HG03108 (cell line): ENCODE data around the gene PAPPA.

Source experiments
- ATAC-seq: cut with Tn5 transposase; IDR thresholded peaks from one replicate; pipeline ENCODE4 v1.9.1; 2021; ENCODE audit warnings: moderate library complexity; ENCODE audit not compliant: unreplicated experiment

The PAPPA gene

GRCh38 chr9:116271991-116272390 is 118.4 kb downstream of the PAPPA start:
- ATAC-seq = no peak

DNA sequence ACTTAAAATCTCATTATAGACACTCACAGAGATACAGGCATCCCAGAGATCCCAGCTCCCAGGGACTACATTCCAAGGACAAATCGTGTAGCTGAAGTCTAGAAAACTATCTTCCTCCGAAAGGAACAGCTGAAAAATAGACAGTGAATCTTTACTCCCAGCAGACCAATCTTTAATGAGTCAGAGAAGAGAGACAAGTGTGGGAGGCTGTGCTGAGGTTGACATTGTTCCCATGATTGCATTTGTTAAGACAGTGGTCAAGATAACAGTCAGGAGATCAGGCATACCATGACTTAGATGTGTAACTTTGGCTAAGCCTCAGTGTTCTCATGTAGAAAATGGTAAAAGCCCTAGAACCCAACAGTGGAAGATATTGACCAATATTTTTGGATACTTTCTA is 120.7 kb downstream of the PAPPA start:
- no peak for ATAC-seq

- ATAC-seq = no peak
These were observed 122.0 kb downstream of the PAPPA start for GRCh38 chr9:116275418-116276195.

DNA sequence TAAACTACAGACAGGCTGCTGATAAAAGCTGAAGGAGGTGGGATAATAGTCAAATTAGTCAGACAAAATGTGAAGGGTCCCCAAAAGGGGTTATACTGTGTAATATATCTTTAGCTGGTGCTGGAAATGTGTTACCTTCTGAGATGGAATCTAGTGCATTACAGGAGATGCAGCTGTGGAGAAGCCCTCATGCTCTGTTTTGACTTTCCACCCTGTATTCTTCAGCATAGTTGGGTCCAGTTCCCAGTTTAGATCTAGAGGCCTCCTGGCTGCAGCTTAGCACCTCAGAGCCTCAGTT is 122.6 kb downstream of the PAPPA start:
- ATAC-seq = no peak

DNA sequence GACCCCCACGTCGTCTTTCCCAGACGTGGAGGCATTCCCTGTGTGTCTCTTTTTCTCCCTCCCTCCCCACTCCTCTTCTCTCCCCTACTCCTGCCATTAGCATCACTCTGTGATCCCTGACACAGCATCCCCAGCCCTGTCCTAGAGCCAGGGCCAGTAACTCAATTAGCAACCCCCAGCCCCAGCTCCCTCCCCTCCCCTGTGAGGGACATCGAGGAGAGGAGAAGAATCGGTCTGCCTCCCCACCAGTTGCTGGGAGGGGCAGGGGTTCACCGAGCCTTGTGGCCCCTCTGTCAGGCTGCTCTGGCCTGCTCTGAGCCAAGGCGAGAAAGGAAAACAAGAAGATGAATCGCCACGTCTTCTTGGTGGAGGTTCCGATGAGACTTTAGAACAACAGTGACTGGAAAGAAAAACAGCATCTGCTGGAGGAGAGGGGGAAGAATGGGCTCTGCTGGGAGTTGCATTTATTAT is 123.1 kb downstream of the PAPPA start:
- no peak for ATAC-seq

DNA sequence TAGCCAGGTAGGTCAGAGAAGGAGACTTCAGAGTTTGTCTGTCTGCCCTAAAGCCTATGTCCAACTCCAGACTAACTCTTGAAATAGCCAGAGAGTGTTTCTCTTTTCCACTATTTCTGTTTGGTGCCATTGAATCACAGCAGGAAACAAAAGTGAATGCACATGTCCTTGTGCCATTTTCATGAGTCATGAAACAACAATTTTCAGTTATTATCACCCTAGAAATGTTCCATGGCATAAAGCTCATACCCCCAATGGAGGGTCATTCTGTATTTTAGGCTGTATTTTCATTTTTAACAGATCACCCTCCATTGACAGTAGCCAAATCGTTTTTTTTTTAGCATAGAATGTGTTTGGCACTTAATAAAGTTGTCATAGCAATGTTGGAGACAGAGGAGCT is 124.7 kb downstream of the PAPPA start:
- ATAC-seq = no peak

- no peak for ATAC-seq
These were observed 125.6 kb downstream of the PAPPA start for GRCh38 chr9:116279230-116279629.

DNA sequence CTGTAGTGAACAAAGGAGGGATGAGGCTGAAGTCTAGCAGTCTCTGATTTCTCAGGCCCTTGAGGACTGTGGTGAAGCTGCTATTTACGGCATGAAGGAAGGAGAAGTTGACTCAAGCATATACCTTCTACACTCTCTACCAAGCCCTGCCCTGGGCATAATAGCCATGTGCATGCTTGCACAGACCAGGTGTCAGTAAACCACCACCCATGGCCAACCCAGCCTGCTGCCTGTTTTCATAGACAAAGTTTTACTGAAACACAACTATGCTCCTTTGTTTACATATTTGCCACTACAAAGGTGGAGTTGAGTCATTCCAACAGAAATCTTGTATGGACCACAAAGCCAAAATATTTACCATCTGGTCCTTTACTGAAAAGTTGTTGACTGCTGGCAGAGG is 126.9 kb downstream of the PAPPA start:
- no peak for ATAC-seq

- no peak for ATAC-seq
These were observed 129.0 kb downstream of the PAPPA start for GRCh38 chr9:116282597-116282996.

DNA sequence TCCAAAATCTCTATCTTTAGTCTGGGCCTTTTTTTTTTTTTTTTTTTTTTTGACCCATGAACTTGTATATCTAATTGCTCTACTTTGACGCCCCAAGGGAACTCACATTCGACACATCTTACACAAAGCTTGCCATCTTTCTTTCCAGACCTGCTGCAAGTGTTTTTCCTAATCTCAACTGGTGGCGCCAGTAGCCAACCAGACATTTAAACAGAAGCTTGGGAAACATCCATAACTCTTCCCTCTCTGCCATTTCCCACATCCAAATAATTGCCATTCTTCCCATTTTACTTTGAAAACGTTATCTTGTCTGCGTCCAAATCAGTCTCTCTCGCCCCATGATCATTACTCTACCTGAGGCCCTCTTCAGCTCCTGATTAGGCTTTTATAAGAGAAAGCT is 130.9 kb downstream of the PAPPA start:
- ATAC-seq = no peak

DNA sequence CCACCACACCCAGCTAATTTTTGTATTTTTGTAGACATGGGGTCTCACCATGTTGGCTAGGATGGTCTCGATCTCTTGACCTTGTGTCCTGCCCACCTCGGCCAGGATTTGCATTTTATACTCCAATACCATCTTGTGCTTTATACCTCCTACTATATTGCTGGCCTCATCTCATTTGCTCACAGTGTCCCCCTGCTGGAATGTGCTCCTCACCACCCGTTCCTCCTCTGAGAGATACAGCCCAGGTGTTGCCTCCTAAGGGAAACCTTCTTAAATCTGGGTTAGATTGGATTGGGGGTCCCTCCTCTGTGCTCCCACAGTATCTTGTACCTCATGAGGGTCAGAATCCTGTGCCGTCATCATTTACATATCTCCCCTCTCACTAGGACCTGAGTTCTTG is 131.7 kb downstream of the PAPPA start:
- no peak for ATAC-seq

- ATAC-seq = no peak
These were observed 132.7 kb downstream of the PAPPA start for GRCh38 chr9:116286297-116286696.

DNA sequence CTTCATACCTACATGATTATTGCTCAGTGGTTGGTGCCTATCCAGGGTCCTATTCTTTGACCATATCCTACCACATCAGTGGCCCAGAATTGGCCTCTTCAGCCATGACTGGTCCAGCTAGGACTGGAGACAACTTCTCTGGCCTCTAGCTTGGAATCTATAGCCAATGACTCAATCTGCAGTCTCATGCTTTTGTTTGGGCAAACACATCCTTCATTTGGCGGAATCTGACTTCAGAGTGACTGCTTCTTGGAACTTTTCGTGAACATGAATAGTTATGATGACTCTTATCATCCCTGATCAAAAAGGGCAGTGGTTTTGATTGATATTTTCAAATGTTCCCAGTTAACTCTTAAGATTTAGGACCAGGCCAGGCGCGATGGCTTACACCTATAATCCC is 134.1 kb downstream of the PAPPA start:
- no peak for ATAC-seq

- no peak for ATAC-seq
These were observed 135.1 kb downstream of the PAPPA start for GRCh38 chr9:116288658-116289057.

DNA sequence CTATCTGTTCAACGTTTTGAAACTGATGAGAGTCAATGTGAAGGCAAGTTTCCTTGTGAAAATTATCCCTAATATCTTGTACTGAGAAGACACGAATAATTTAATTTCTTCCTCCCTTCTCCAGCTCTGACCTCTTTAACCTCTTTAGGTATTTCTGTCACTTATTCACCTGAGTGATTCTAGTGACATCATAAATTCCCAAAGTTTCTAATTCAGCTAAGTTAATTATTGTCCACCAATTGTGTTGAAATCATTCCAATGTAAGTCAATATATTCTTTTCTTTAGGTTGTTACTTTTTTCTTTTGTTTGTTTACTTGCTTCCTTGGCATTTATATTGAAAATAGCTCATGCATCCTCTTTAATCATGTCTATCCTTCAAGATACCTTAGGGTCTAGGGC is 143.8 kb downstream of the PAPPA start:
- ATAC-seq = no peak

GRCh38 chr9:116298249-116298648 is 144.7 kb downstream of the PAPPA start:
- no peak for ATAC-seq

- no peak for ATAC-seq
These were observed 145.3 kb downstream of the PAPPA start for GRCh38 chr9:116298878-116299391.

DNA sequence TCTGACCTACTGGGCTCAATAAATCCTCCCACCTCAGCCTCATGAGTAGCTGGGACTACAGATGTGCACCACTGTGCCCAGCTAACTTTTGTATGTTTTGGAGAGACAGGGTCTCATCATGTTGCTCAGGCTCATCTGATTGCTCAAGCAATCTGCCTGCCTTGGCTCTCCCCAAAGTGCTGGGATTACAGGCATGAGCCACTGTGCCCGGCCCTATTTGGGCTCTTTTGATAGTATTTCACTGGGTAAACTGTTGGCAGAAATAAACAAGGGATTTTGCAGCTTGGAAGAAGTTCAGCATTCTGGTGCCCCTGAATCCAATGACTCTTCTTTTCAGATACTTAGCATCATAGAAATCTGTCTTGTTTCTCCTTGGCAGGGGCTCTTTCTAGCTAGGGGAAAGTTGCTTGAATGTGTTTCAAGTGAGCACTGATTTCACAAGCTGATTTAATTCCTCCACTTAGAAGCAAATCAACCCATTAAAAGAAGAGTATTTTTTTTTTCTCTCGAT is 146.8 kb downstream of the PAPPA start:
- no peak for ATAC-seq

GRCh38 chr9:116303270-116303669 is 149.7 kb downstream of the PAPPA start:
- ATAC-seq = no peak

DNA sequence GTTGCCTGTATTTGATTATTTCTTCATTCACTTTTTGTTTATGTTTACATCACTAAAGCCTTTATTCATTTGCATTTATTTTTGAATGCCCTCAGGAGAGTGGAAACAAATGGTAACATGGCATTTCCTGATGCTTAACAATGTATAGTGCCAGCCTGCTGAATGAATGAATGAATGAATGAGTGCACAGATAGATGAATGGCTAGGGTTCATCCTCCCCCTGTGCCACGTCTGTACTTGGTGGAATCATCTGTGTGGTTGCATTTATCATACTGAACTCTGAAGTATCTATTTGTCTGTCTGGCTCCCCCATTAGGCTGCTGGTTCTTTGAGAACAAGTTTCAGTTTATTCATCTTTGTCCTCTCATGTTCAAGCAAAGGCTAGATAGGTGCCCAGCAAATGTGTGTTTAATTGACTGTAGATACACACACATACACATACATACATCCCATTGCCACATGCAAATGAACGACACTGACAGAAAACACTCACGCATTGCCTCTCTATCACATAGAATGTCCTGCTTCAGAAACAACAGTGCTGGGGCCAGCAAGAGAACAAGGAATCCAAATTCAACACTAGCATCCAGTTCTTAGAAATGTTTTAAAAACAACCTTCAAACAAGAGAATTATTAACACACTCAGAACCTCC is 150.4 kb downstream of the PAPPA start:
- ATAC-seq = no peak

DNA sequence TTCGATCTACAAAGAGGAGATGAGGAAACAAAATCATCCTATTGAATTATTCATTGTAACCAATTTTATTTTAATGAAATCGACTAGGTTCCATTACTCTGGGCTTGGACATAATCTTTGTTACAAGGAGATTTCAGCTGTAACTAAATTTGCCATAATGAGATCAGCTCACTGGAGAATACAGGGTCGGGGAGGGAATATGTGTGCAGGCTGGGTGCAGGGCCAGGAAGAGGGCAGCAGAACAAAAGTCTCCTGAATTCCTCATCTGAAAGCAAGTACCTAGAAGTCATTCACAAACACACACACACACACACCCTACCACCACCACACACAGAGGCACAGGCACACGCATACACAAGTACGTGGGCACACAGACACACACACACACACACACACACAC is 151.2 kb downstream of the PAPPA start:
- no peak for ATAC-seq

- no peak for ATAC-seq
These were observed 154.5 kb downstream of the PAPPA start for GRCh38 chr9:116308076-116308475.
